A673 (cell line): ENCODE measurements around the gene DFFB.

Experiments
- CTCF ChIP-seq: fragments of 300-800, 200-600 bp; sonication (generic); conservative IDR thresholded peaks from 2 replicates; pipeline ENCODE4 v1.5.1; 2017; ENCODE audit warnings: low read depth, mild to moderate bottlenecking, antibody characterized with exemption, low read length, moderate library complexity, mixed read lengths
- EZH2 ChIP-seq: fragments of 200-600 bp; sonication (generic); IDR thresholded peaks from 2 replicates; pipeline ENCODE4 v1.6.1; 2017; ENCODE audit warnings: borderline replicate concordance, low read depth, mild to moderate bottlenecking, mixed read lengths, antibody characterized with exemption, low read length; ENCODE audit not compliant: poor library complexity, severe bottlenecking

GRCh38 chr1:3900969-3901529 is 43.8 kb downstream of the DFFB start:
- TF ChIP-seq EZH2 = no peak
- no peak for TF ChIP-seq CTCF
